HUES6 (cell line): Measurements from ENCODE around the gene NTHL1.

Experiments used
- H3K27ac ChIP-seq: 2 replicates; pipeline ENCODE4 v1.7.0; 2013; ENCODE audit warnings: low read depth, mild to moderate bottlenecking, low read length, inconsistent platforms
- H3K27me3 ChIP-seq: 2 replicates; pipeline ENCODE4 v1.6.1; 2013; ENCODE audit warnings: low read length; ENCODE audit not compliant: control insufficient read depth, insufficient read depth
- H3K36me3 ChIP-seq: 2 replicates; pipeline ENCODE4 v1.6.1; 2013; ENCODE audit warnings: low read length; ENCODE audit not compliant: control insufficient read depth, insufficient read depth
- H3K4me1 ChIP-seq: 2 replicates; pipeline ENCODE4 v1.6.1; 2013; ENCODE audit warnings: low read length; ENCODE audit not compliant: control insufficient read depth, insufficient read depth
- H3K4me3 ChIP-seq: 2 replicates; pipeline ENCODE4 v1.5.1; 2013; ENCODE audit warnings: low read depth, low read length
- H3K9ac ChIP-seq: one replicate; pipeline ENCODE4 v1.6.1; 2013; ENCODE audit warnings: mild to moderate bottlenecking, low read length
- H3K9me3 ChIP-seq: 2 replicates; pipeline ENCODE4 v1.6.1; 2013; ENCODE audit warnings: low read depth, low read length; ENCODE audit not compliant: control insufficient read depth, insufficient read depth

Gene NTHL1

DNA sequence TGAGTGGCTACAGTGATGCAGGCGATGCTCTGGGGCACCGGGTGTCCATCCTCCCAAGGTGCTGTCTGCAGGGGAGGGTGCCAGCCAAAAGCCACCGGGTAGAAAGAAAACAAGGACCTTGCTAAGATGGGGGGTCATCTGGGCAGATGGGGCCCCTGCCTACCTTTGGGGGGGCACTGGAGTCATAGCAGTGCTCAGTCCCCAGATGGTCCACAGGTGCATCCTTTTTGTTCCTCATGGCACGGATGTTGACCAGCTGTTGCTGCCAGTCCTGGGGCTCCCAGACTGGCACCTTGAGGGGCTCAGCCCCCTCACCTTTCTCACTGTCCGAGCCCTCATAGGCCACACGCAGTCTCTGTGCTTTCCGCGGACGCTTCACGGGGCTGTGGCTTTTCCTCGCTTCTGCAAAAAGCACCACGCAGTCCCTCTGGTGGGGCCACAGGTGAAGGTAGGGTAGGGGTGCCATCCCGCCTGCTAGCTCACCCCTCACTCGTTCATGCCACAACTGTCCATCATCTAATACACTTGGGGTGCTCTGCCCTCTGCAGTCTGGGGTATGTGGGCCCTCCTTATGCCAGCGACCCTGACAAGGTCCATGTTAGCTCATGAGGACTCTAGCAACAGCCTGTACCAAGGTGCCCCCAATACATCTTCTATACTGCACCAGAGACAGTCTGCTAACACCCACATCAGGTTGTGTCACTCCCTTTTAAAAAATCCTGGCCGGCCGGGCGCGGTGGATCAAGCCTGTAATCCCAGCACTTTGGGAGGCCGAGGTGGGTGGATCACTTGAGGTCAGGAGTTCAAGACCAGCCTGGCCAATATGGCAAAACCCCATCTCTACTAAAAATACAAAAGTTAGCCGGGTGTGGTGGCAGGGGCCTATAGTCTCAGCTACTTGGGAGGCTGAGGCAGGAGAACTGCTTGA is 1.4 kb downstream of the NTHL1 start:
- Histone ChIP-seq H3K9me3 (no peaks in the 10 kb centered on the region), H3K27ac (no peak overlapping the region), H3K36me3 (peaks cover 23% of the 10 kb centered on the region), H3K9ac (no peak overlapping the region), H3K4me3 (peak overlapping the region; percentile 83; the same call in 1 of the 2 replicates), H3K4me1 (peaks cover 7% of the 10 kb centered on the region), H3K27me3 (no peaks in the 10 kb centered on the region)

- no peaks in the 10 kb centered on the region for H3K9me3 ChIP-seq
- H3K4me3 ChIP-seq, result no peak overlapping the region
- H3K4me1 ChIP-seq, result peaks cover 7% of the 10 kb centered on the region
- H3K9ac ChIP-seq, result no peak overlapping the region
- H3K27me3 ChIP-seq, result no peaks in the 10 kb centered on the region
- H3K36me3 ChIP-seq, result peaks cover 13% of the 10 kb centered on the region; the same call in 1 of the 2 replicates
- H3K27ac ChIP-seq, result no peak overlapping the region
Measured at GRCh38 chr16:2044541-2044940, 3.1 kb downstream of the NTHL1 start.

DNA sequence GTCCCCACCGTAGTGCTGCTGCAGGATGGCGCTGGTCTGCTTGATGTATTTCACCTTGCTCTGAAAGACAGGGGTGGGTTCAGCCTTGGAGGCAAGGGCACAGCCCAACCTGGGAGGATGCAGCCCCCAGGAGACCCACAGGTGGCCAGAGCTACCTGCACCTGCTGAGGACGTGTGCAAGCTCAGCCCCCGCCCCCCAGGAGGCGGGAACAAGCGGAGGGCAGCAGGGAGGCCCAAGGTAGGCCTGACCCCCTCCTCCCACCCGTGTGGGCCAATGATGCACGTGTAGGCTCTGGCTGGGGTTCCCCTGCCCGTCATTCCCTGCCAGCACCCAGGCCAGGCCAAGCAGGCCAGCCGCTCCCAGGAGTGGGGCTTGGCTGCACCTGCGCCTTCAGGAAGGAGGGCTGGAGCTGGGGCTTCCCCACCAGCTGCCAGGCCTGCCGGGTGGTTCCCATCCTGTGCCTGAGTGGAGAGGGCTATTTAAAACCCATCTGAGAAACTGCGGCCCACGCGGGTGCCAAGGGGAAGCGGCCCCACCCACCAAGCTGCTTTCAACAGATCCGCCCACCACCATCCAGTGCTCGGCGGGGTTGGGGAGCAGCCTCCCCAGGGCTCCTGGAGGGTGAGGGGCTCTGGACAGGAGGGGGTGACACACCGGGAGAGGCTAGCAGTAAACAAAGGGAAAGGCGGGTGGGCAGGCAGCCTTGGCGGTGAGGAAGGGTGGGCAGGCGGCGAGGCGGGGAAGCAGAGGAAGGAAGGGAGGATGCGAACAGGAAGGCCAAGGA is 3.8 kb downstream of the NTHL1 start:
- H3K4me1 ChIP-seq, result peaks cover 11% of the 10 kb centered on the region
- no peak overlapping the region for H3K27ac ChIP-seq
- no peak overlapping the region for H3K4me3 ChIP-seq
- H3K9ac ChIP-seq, result no peak overlapping the region
- no peaks in the 10 kb centered on the region for H3K27me3 ChIP-seq
- H3K36me3 ChIP-seq, result peaks cover 13% of the 10 kb centered on the region; the same call in 1 of the 2 replicates
- H3K9me3 ChIP-seq, result no peaks in the 10 kb centered on the region

DNA sequence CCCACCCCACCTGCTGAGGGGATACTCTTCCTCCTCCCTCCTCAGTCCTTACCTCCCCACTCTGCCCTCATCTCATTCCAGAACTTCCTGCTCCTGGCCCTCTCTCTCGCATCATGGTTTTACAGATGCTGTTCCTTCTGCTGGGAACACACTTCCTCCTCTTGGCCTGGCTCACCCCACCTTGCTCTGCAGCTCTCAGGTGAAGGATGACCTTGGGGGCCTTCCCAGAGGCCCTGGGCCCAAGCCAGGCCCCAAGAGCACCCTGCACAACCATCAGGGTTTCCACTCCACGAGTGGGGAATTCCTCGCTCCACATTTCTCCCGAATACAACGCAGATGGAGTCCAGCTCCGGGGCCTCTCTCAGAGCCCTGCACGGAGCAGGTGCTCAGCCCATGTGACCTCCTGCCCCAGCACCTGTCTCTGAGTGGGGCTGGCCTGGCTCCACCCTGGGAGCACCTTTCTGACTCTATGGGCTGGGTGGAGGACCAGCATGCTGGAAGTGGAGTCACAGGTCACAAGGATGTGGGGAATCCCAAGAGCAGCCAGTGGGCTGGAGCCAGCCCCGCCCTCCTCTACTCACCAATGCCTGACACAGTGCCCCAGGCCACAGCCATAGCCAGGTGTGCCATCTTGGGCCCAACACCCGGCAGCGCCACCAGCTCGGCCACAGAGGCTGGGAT is 4.5 kb downstream of the NTHL1 start:
- no peak overlapping the region for H3K27ac ChIP-seq
- H3K27me3 ChIP-seq, result no peaks in the 10 kb centered on the region
- no peak overlapping the region for H3K4me3 ChIP-seq
- H3K9ac ChIP-seq, result no peak overlapping the region
- H3K36me3 ChIP-seq, result peaks cover 13% of the 10 kb centered on the region; the same call in 1 of the 2 replicates
- no peaks in the 10 kb centered on the region for H3K9me3 ChIP-seq
- H3K4me1 ChIP-seq, result peaks cover 8% of the 10 kb centered on the region

- peaks cover 8% of the 10 kb centered on the region for H3K4me1 ChIP-seq
- H3K27ac ChIP-seq, result no peak overlapping the region
- no peaks in the 10 kb centered on the region for H3K9me3 ChIP-seq
- H3K27me3 ChIP-seq, result no peaks in the 10 kb centered on the region
- no peak overlapping the region for H3K4me3 ChIP-seq
- peaks cover 16% of the 10 kb centered on the region; the same call in 1 of the 2 replicates for H3K36me3 ChIP-seq
- no peak overlapping the region for H3K9ac ChIP-seq
Measured at GRCh38 chr16:2042171-2042985, 5.3 kb downstream of the NTHL1 start.

DNA sequence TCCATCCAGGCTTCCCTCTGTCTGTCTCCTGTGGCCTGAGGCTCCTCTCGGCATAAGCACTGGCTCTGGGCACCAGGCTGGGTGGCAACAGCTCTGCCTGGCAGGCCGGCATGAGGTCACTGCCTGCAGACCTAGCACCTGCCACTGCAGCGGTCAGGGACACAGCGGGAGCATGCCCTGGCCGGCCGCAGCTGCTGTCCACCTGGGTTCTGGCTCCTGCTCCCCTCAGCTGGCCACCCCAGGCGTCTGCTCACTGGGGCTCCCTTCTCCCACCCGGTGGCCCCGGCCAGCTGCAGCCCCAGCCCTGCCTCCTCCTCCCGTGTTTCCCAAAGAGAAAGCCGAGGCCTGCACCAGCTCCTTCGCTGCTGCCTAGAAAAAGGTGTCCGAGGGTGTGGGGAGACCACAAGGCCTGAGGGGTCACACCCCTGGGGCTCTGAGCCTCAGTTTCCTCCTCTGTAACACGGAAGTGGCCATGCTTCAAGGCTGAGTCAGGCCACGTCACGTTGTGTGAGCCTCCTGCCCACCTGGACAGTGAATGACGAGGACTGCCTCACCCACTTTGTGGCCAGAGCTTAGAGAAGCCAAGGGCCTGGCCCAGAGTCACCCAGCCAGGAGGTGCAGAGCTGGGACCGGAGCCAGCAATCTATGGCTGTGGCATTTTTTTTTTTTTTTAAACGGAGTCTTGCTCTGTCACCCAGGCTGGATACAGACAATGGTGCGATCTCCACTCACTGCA is 6.7 kb downstream of the NTHL1 start:
- peaks cover 7% of the 10 kb centered on the region; the same call in 1 of the 2 replicates for H3K4me1 ChIP-seq
- no peaks in the 10 kb centered on the region for H3K9me3 ChIP-seq
- H3K36me3 ChIP-seq, result peaks cover 22% of the 10 kb centered on the region
- no peak overlapping the region for H3K9ac ChIP-seq
- no peak overlapping the region for H3K4me3 ChIP-seq
- H3K27me3 ChIP-seq, result no peaks in the 10 kb centered on the region
- no peak overlapping the region for H3K27ac ChIP-seq

DNA sequence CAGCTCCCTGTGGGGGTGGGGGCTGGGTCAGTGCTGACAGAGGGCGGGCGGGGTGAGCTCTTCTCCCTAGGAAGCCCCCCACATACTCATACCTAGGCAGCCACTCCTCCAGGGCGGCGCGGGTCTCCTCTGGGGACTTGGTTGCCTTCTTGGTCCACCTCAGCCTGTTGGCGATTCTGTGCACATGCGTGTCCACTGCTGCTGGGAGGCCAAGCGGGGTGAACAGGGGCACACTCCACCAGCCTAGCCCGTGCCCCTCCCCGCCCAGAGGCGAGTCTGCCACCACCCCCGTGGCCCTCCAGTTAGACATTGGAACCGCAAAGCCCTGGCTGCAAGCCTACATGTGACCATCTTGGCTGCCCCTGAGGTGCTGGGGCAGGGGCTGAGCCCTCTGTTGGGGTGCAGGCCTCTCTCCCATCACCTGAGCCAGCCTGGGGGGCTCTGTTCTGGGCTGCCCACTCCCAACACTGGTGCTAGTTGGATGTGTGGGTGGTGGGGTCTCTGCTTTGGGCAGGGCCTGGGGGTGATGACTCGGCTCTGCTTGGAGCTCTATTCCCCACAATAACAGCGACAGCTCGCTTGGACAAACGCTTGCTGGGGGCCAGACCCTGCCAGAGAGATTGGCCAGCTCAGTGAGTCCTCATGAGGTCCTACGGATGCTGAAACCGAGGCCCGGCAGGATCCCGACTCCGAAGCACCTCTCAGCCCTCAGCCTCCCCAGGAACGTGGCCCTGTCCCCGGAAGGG is 7.4 kb downstream of the NTHL1 start:
- Histone ChIP-seq H3K4me1 (peaks cover 13% of the 10 kb centered on the region; the same call in 1 of the 2 replicates), H3K27ac (no peak overlapping the region), H3K36me3 (peaks cover 18% of the 10 kb centered on the region), H3K27me3 (no peaks in the 10 kb centered on the region), H3K4me3 (no peak overlapping the region), H3K9me3 (no peaks in the 10 kb centered on the region), H3K9ac (no peak overlapping the region)

- Histone ChIP-seq H3K9me3 (no peaks in the 10 kb centered on the region), H3K36me3 (peaks cover 15% of the 10 kb centered on the region), H3K27ac (no peak overlapping the region), H3K27me3 (no peaks in the 10 kb centered on the region), H3K9ac (no peak overlapping the region), H3K4me3 (no peak overlapping the region), H3K4me1 (peaks cover 13% of the 10 kb centered on the region; the same call in 1 of the 2 replicates)
Measured at GRCh38 chr16:2039274-2040031, 8.2 kb downstream of the NTHL1 start.
